ENCODE measurements around the gene PLXNA4. TPM values are rescaled to one million over a fixed set of nuclear protein-coding genes. Genes with fewer than 3 reads are reported as not detected.

Gene PLXNA4
- total and polyA plus RNA-seq, 2 experiments from 2014 or later = 0.08 to 0.80 TPM

GRCh38 chr7:132099163-132099562 lies 477.1 kb downstream of the PLXNA4 start:
- Mint-ChIP-seq H3K4me1 (no peaks in the 10 kb centered on the region), H3K4me3 (no peak overlapping the region), H3K27ac (no peak overlapping the region), H3K27me3 (ENCODE audit: insufficient read depth, low read depth, poor library complexity) (peaks cover 8% of the 10 kb centered on the region), H3K36me3 (ENCODE audit: low read depth) (no peaks in the 10 kb centered on the region), H3K9me3 (no peaks in the 10 kb centered on the region)
- Histone ChIP-seq H3K4me3 (no peak overlapping the region), H3K36me3 (ENCODE audit: insufficient read depth) (no peaks in the 10 kb centered on the region), H3K27ac (ENCODE audit: low read depth) (no peak overlapping the region), H3K27me3 (ENCODE audit: insufficient read depth) (no peaks in the 10 kb centered on the region), H3F3A (replicated peaks; ENCODE audit: low read depth) (no peaks in the 10 kb centered on the region), H3K4me2 (no peak overlapping the region), H3K9me2 (ENCODE audit: insufficient read depth) (peaks cover 9% of the 10 kb centered on the region; the same call in 1 of the 2 replicates), H2AFZ (no peak overlapping the region), H3K4me1 (ENCODE audit: insufficient read depth) (no peaks in the 10 kb centered on the region), H3K79me2 (replicated peaks; ENCODE audit: insufficient read depth) (no peaks in the 10 kb centered on the region), H4K20me1 (replicated peaks; ENCODE audit: insufficient read depth) (no peaks in the 10 kb centered on the region)
- DNase-seq (ENCODE audit: low spot score) (no peak), ATAC-seq (no peak)
- TF ChIP-seq CREB1 (CRISPR knock-in tag; IDR thresholded peaks at IDR 0.05; ENCODE audit: low read depth) (no peak), CTCF (conservative IDR thresholded peaks at IDR 0.05; ENCODE audit: low read depth in 2 of 2) (no peak), ETS1 (IDR thresholded peaks at IDR 0.05) (no peak), ZNF331 (CRISPR knock-in tag; IDR thresholded peaks at IDR 0.05; ENCODE audit: low read depth) (no peak), ZNF114 (CRISPR knock-in tag; IDR thresholded peaks at IDR 0.05) (no peak), JUNB (IDR thresholded peaks at IDR 0.05; ENCODE audit: unreplicated experiment) (no peak), EZH2phosphoT487 (IDR thresholded peaks at IDR 0.05; ENCODE audit: unreplicated experiment) (no peak), EZH2 (IDR thresholded peaks at IDR 0.05; ENCODE audit: low read depth, unreplicated experiment) (no peak), STAT1 (IDR thresholded peaks at IDR 0.05; ENCODE audit: unreplicated experiment) (no peak), NANOG (IDR thresholded peaks at IDR 0.05; ENCODE audit: borderline replicate concordance) (no peak), REST (IDR thresholded peaks at IDR 0.05; ENCODE audit: unreplicated experiment) (no peak), ZNF462 (CRISPR knock-in tag; IDR thresholded peaks at IDR 0.05) (no peak), POLR2AphosphoS5 (IDR thresholded peaks at IDR 0.05; ENCODE audit: low read depth) (no peak)

All from GM23338 (cell line).